T follicular helper cell (primary cell): ENCODE data around the gene CDPF1.

Experiments
- DNase-seq: peaks from one replicate; pipeline ENCODE4 v3.0.0-alpha.2; 2020; ENCODE audit warnings: low read depth

Gene CDPF1

DNA sequence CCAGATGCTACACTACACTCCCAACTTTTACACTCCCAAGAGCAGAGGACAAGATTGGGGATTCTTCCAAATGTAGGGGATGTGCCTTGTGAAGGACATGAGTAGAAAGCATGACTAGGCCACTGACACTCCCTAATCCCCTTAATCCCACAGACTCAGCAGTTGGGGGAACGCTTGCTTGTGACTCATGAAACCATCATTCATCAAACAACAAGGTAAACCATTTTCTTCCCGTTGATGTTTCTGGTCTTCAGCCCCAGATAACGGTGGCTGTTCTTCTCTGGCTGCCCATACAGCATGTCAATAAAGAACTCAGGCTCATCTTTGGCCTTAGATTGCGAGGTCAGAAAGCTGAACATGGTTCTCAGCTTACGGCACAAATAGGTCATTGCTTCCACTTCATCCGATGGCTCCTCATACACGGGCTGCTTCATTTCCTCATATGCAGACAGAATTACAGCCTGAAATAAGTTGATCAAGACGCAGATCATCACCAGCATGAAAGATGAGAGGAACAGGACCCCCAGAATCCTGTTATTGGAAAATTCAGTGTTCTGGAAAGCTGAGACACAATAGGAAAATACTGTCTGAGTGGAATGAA is 6.4 kb upstream of the CDPF1 start:
- no peak for DNase-seq

DNA sequence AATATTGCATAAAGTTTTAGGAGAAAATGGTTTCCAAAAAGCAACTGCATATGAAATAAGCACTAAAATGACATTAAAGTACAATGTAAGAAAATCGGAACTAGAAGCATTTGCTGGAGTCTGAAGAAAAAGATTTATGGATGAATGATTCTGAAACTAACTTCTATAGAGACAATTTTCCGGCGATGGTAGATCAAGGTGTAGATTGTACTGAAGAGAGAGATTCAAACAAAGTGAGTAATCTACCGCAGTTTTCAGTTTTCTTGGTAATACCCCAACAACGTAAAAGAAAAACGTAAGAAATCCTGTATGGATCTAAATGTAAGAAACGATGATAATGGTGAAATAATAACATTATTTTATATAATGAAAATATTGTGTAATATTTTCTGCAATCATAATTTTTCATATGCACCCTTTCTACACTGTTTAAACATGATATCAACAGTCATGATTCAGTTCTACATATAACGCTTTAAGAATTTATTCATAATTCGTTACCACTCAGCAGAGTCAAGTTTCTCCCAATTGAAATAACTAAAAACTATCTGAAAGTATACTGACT is 1.8 kb upstream of the CDPF1 start:
- no peak for DNase-seq

DNA sequence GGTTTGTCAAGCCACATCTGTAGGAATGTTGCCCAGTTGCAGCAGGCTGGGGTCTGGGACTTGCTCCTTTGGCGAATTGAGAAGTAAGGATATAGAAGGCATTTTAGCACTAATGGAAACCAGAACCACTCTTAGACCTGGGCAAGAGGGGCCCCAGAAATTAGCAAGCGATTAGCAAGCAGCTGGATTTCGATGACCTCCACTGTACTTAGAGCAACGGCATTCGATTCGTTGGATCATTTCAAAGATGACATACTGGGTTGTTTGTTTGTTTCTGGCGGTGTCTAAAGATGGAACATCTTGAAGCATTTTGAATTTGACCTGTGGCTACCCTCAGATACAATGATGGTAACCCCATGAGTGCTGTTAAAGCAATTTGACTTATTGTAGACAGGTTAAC is 1.2 kb upstream of the CDPF1 start:
- no peak for DNase-seq

GRCh38 chr22:46250783-46251125 is 661 bp upstream of the CDPF1 start:
- DNase-seq = no peak

GRCh38 chr22:46247443-46247975 is 2.6 kb downstream of the CDPF1 start:
- no peak for DNase-seq

- DNase-seq = no peak
Observed at GRCh38 chr22:46246178-46246577, 3.9 kb downstream of the CDPF1 start.

DNA sequence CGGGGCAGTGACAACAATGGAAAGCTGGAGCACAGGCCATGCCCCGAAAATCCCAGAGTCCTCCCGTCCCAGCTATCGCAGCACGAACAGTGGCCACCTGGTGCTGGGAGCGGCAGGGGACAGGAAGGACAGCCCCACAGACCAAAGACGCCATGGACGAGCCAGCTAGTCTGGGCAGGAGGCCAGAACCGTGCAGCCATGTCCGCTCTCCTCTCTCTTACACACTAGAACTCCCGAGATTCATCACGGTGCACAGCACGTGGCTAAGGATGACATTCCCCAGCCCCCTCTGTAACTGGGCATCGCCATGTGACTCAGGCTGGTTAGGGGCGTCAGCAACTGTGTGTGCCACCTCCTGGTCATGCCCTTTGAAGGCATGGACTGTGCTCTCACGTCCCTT is 4.6 kb downstream of the CDPF1 start:
- no peak for DNase-seq

DNA sequence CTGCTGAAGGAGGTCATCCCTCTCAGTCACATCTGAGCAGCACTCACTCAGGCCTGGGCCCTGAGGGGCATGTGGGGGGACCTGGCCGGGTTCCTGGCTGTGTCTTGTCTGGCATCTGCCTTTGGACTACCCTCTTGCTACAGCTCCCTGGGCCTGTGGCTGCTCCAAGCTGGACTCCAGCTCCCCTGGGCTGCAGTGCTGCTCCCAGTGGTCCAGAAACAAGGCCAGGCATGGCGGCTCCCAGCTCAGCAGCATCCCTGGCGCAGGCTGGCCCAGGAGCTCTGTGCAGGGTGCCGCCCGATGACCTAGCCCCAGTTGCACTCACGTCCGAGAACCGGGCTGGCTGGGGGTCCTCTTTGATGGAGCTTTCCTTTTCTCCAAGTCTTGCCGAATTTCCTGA is 5.3 kb downstream of the CDPF1 start:
- DNase-seq = no peak

GRCh38 chr22:46242076-46242475 is 8.0 kb downstream of the CDPF1 start:
- no peak for DNase-seq

GRCh38 chr22:46241396-46242007 is 8.6 kb downstream of the CDPF1 start:
- DNase-seq = no peak

DNA sequence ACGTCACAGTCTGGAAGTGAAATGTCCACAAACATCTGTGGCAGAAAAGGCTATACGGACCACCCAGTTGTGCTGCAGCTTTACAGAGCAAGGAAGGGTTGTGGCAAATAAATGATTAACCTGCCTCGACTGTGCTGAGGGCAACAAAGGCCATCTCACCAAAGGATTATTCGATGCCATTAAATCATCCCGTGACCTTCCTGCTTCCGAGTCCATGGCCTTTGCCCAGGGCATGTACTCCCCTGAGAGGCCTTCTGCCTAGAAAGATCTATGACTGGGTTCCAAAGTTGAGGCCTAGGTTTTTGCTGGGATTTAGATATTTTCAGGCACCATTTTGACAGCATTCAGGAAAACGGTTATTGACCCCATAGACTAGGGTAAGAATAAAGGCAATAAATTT is 9.2 kb downstream of the CDPF1 start:
- no peak for DNase-seq

GRCh38 chr22:46240506-46240905 is 9.6 kb downstream of the CDPF1 start:
- DNase-seq = no peak

DNA sequence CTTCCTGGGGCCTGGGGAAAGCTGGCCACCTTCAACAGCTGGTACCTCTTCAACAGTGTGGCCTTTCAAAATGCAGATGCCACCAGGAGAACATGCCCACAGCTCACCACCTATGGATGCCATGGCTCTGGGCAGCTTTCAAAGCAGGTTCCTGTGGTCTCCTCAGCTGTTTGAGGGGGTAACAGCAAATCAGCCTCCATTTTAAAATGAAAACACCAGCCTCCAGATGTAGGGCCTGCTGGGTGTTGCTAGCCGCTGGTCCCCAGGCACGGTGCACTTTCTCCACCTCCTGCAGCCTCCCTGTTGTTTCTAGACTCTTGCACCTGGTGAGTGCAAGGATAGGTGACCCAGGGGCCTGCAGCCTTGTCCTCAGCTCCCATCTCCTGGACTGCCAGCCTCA is 10.0 kb downstream of the CDPF1 start:
- no peak for DNase-seq

- DNase-seq = no peak
Observed at GRCh38 chr22:46239261-46240048, 10.6 kb downstream of the CDPF1 start.

GRCh38 chr22:46238541-46238940 is 11.6 kb downstream of the CDPF1 start:
- DNase-seq = no peak

DNA sequence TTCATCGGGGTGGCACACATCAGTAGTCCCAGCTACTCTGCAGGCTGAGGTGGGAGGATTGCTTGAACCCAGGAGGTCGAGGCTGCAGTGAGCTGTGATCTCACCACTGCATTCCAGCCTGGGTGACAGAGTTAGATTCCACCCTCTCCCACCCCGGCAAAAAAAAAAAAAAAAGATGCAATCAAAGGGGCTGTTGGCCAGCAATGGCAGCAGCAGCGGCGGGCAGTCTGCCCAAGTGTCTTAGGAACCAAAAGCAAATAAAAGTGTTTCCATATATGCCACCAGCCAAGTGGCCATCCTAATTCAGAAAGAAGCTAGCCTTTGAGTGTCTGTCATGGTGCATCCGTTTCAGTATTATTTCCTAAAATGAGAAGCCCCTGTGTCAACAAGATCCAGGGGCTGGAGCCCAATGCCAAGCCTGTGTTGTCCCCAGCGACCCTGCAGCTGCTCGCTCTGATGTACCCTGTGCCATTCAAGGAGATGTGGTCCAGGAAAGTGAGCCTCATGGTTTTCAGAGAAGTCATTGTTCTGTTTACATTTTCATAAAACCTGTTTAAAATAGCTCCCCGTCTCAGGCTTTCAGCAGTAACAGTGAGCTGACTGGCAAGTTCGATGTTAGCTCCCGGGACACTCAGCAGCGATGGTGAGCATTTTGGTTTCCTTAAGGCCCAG is 12.5 kb downstream of the CDPF1 start:
- DNase-seq = no peak

DNA sequence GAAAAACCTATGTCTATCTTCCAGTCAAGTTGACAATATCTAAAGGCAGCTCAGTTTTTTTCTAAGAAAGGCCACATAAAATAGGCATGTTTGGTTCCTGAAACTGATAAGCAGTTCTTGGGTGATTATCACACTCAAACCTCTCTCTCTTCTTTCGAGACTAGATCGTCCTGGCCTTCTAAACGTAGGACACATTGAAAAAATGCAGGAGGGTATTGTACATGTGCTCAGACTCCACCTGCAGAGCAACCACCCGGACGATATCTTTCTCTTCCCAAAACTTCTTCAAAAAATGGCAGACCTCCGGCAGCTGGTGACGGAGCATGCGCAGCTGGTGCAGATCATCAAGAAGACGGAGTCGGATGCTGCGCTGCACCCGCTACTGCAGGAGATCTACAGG is 15.1 kb downstream of the CDPF1 start:
- DNase-seq = no peak

DNA sequence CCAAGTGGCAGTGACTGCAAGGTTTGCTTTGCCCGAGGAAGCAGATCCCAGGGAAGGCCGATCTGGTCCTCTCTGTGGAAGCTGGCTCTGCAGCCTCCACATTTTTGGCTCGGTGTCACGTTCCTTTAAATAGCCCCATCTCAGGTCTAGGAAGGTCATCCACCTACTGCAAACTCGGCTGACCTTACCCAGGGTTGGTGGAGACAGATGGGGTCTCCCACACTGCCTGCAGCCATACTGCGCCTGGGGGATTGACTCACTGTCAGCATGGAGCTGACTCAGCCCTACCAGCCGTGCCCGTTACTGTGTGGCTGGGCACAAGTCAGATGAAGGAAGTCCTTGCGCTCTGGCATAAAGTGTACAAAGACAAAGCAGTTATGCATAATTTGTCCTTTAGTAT is 16.9 kb downstream of the CDPF1 start:
- no peak for DNase-seq

GRCh38 chr22:46230262-46230901 is 19.7 kb downstream of the CDPF1 start:
- DNase-seq = no peak

- no peak for DNase-seq
Observed at GRCh38 chr22:46229701-46230100, 20.4 kb downstream of the CDPF1 start.

- no peak for DNase-seq
Observed at GRCh38 chr22:46226577-46226976, 23.5 kb downstream of the CDPF1 start.

DNA sequence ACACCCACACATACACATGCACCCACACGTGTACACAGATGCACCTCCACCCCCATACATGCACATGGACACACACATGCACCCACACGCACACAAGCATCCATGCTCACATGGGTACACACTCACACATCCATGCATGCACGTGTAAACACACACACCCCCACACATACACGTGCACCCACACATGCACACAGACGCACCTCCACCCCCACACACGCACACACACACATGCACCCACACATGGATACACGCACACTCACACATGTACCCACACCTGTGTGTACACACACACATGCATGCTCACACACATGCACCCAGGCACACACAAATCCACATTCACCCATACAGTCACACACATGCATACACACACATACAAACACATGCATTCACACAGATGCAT is 24.5 kb downstream of the CDPF1 start:
- DNase-seq = no peak
